ENCODE data around the gene SCUBE1. TPM values are rescaled to one million over a fixed set of nuclear protein-coding genes. Genes with fewer than 3 reads are reported as not detected.

SCUBE1 gene
- polyA plus RNA-seq, 1 of the 3 experiments (the other 2 are of a cell fraction) = 0.56 TPM

- POLR2A ChIA-PET = no interaction called here
- Histone ChIP-seq H3K9me3 (no peaks in the 10 kb centered on the region), H3K79me2 (ENCODE audit: insufficient read depth) (no peaks in the 10 kb centered on the region), H4K20me1 (ENCODE audit: insufficient read depth) (no peaks in the 10 kb centered on the region), H3K4me2 (no peak overlapping the region), H3K27me3 (ENCODE audit: insufficient read depth) (no peaks in the 10 kb centered on the region), H3K4me3 (ENCODE audit: low read depth in 2 of 2, low read length in 1 of 2) (no peak overlapping the region), H3K36me3 (replicated peaks in 1 of 2; ENCODE audit: control insufficient read depth in 1 of 2, insufficient read depth in 2 of 2, low read length in 1 of 2) (no peaks in the 10 kb centered on the region), H3K9ac (no peak overlapping the region), H3K9me2 (no peaks in the 10 kb centered on the region), H3K27ac (ENCODE audit: low read depth in 2 of 2, low read length in 1 of 2) (no peak overlapping the region; a peak in 1 of 4 replicates), H3K4me1 (ENCODE audit: control insufficient read depth in 1 of 2, insufficient read depth in 2 of 2, low read depth in 1 of 2, low read length in 1 of 2) (peaks cover 0 to 61% of the 10 kb centered on the region in 2 experiments; a peak in 1 of 4 replicates), H3F3A (replicated peaks; ENCODE audit: insufficient read depth) (no peaks in the 10 kb centered on the region), H2AFZ (ENCODE audit: low read depth) (no peak overlapping the region)
- TF ChIP-seq CHD2 (IDR thresholded peaks at IDR 0.05; ENCODE audit: low read length, partially characterized antibody) = no peak
- no peak for TF ChIP-seq FOXM1 (IDR thresholded peaks at IDR 0.05; ENCODE audit: low read depth)
- no peak for TF ChIP-seq TCF12 (IDR thresholded peaks at IDR 0.05)
- no peak for TF ChIP-seq JUND (IDR thresholded peaks at IDR 0.05)
- no peak for TF ChIP-seq SIN3A (IDR thresholded peaks at IDR 0.05; ENCODE audit: borderline replicate concordance, low read depth, low read length)
- TF ChIP-seq POLR2AphosphoS5 (IDR thresholded peaks at IDR 0.05; ENCODE audit: low read depth, low read length) = no peak
- TF ChIP-seq ELF1 (IDR thresholded peaks at IDR 0.05) = no peak
- TF ChIP-seq NRF1 (IDR thresholded peaks at IDR 0.05; ENCODE audit: low read depth, low read length) = no peak
- no peak for TF ChIP-seq TEAD4 (IDR thresholded peaks at IDR 0.05; ENCODE audit: borderline replicate concordance, insufficient read depth)
- TF ChIP-seq PBX3 (IDR thresholded peaks at IDR 0.05) = no peak
- TF ChIP-seq GATA2 (CRISPR knock-in tag; IDR thresholded peaks at IDR 0.05) = no peak
- no peak for TF ChIP-seq IRF3 (IDR thresholded peaks at IDR 0.05; ENCODE audit: low read depth, low read length)
- no peak for TF ChIP-seq RFX5 (IDR thresholded peaks at IDR 0.05; ENCODE audit: low read length)
- TF ChIP-seq TAF1 (IDR thresholded peaks at IDR 0.05; ENCODE audit: borderline replicate concordance, low read depth, low read length) = no peak
- TF ChIP-seq FOXJ3 (CRISPR knock-in tag; IDR thresholded peaks at IDR 0.05) = no peak
- no peak for TF ChIP-seq YY1 (IDR thresholded peaks at IDR 0.05; ENCODE audit: low read depth)
- WGBS (ENCODE audit: low lambda C conversion rate) = 94% methylated on average over 2 of the region's 14 CpGs
- CTCF ChIA-PET = interaction anchor here (1.5 to 2.7 kb wide), 2 partner anchors 10 to 31 kb away, joined by 3 to 8 read pairs; no protein-coding TSS in a partner anchor
- DNase-seq = no peak
These were observed 101.3 kb downstream of the SCUBE1 start for GRCh38 chr22:43241699-43242386.

- no peaks in the 10 kb centered on the region for H3K9me2 ChIP-seq
- DNase-seq = no peak
- H3F3A ChIP-seq (replicated peaks; ENCODE audit: insufficient read depth) = no peaks in the 10 kb centered on the region
- ChIA-PET POLR2A (no interaction called here), CTCF (interaction anchor here (1.5 to 2.7 kb wide), 3 partner anchors 10 to 106 kb away, joined by 3 to 8 read pairs (median 4); no protein-coding TSS in a partner anchor)
- H3K4me3 ChIP-seq (ENCODE audit: low read depth in 2 of 2, low read length in 1 of 2) = no peak overlapping the region
- no peaks in the 10 kb centered on the region for H3K79me2 ChIP-seq (ENCODE audit: insufficient read depth)
- no peaks in the 10 kb centered on the region for H4K20me1 ChIP-seq (ENCODE audit: insufficient read depth)
- H3K4me1 ChIP-seq (ENCODE audit: control insufficient read depth in 1 of 2, insufficient read depth in 2 of 2, low read depth in 1 of 2, low read length in 1 of 2) = peaks cover 0 to 67% of the 10 kb centered on the region in 2 experiments; a peak in 1 of 4 replicates
- no peak overlapping the region for H3K9ac ChIP-seq
- H2AFZ ChIP-seq (ENCODE audit: low read depth) = no peak overlapping the region
- H3K36me3 ChIP-seq (replicated peaks in 1 of 2; ENCODE audit: control insufficient read depth in 1 of 2, insufficient read depth in 2 of 2, low read length in 1 of 2) = no peaks in the 10 kb centered on the region
- H3K4me2 ChIP-seq = no peak overlapping the region
- H3K9me3 ChIP-seq = no peaks in the 10 kb centered on the region
- WGBS (ENCODE audit: low lambda C conversion rate) = 40% methylated on average over 1 of the region's 15 CpGs
- no peaks in the 10 kb centered on the region for H3K27me3 ChIP-seq (ENCODE audit: insufficient read depth)
- H3K27ac ChIP-seq (ENCODE audit: low read depth in 2 of 2, low read length in 1 of 2) = peak overlapping the region in 1 of 2 experiments; percentile 89; a peak in 2 of 4 replicates
- TF ChIP-seq MAX (IDR thresholded peaks at IDR 0.05; ENCODE audit: low read depth) (no peak), RAD21 (IDR thresholded peaks at IDR 0.05; ENCODE audit: low read length) (no peak), IRF3 (IDR thresholded peaks at IDR 0.05; ENCODE audit: low read depth, low read length) (no peak), RCOR1 (IDR thresholded peaks at IDR 0.05; ENCODE audit: low read length) (no peak), CTCF (IDR thresholded peaks at IDR 0.05) (no peak), ELF1 (IDR thresholded peaks at IDR 0.05) (no peak), NRF1 (IDR thresholded peaks at IDR 0.05; ENCODE audit: low read depth, low read length) (no peak), EZH2phosphoT487 (IDR thresholded peaks at IDR 0.05; ENCODE audit: borderline replicate concordance, low read depth) (no peak), SMC3 (IDR thresholded peaks at IDR 0.05; ENCODE audit: low read depth, low read length) (no peak), TEAD4 (IDR thresholded peaks at IDR 0.05; ENCODE audit: borderline replicate concordance, insufficient read depth) (no peak), FOXJ3 (CRISPR knock-in tag; IDR thresholded peaks at IDR 0.05) (no peak), TAF1 (IDR thresholded peaks at IDR 0.05; ENCODE audit: borderline replicate concordance, low read depth, low read length) (no peak), NFIC (IDR thresholded peaks at IDR 0.05; ENCODE audit: borderline replicate concordance) (no peak), FOXM1 (IDR thresholded peaks at IDR 0.05; ENCODE audit: low read depth) (no peak)
These were observed 102.0 kb downstream of the SCUBE1 start for GRCh38 chr22:43241138-43241597.

All from SK-N-SH (cell line).